ENCODE data around the gene IP6K1. TPM values are rescaled to one million over a fixed set of nuclear protein-coding genes. Genes with fewer than 3 reads are reported as not detected.

The IP6K1 gene
- total and polyA plus RNA-seq, 10 of the 15 experiments (the other 5 are each of a cell fraction or from before 2014, with no cell fraction given): 1.3 to 30.6 (median 18.2) TPM

DNA sequence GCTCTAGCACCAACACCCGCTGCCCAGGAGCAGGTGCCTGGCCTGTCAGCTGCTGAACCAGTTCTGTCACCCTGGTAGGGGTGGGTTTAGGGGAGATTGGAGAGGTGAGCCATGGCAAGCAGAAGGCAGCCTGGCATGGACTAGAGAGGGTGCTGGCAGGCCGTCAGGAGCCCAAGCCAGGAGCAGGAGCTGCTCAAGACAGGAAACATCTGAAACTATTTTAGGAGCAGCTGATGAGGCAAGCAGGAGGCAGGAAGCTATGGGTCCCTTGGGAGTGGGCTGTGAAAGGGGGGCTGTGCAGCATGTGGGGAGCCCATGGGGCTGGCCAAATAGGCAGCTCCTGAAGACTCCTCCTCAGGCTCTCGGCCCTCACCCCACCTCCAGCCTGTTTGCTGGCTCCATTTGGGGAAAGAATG lies 19.0 kb upstream of the IP6K1 start (continued):
- TF ChIP-seq, protein P1, sequence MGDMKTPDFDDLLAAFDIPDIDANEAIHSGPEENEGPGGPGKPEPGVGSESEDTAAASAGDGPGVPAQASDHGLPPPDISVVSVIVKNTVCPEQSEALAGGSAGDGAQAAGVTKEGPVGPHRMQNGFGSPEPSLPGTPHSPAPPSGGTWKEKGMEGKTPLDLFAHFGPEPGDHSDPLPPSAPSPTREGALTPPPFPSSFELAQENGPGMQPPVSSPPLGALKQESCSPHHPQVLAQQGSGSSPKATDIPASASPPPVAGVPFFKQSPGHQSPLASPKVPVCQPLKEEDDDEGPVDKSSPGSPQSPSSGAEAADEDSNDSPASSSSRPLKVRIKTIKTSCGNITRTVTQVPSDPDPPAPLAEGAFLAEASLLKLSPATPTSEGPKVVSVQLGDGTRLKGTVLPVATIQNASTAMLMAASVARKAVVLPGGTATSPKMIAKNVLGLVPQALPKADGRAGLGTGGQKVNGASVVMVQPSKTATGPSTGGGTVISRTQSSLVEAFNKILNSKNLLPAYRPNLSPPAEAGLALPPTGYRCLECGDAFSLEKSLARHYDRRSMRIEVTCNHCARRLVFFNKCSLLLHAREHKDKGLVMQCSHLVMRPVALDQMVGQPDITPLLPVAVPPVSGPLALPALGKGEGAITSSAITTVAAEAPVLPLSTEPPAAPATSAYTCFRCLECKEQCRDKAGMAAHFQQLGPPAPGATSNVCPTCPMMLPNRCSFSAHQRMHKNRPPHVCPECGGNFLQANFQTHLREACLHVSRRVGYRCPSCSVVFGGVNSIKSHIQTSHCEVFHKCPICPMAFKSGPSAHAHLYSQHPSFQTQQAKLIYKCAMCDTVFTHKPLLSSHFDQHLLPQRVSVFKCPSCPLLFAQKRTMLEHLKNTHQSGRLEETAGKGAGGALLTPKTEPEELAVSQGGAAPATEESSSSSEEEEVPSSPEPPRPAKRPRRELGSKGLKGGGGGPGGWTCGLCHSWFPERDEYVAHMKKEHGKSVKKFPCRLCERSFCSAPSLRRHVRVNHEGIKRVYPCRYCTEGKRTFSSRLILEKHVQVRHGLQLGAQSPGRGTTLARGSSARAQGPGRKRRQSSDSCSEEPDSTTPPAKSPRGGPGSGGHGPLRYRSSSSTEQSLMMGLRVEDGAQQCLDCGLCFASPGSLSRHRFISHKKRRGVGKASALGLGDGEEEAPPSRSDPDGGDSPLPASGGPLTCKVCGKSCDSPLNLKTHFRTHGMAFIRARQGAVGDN (IDR thresholded peaks at IDR 0.05): peak; percentile 46
- TF ChIP-seq SIX5 (IDR thresholded peaks at IDR 0.05; ENCODE audit: low read depth, low read length, severe bottlenecking) (no peak), RCOR1 (conservative IDR thresholded peaks at IDR 0.05; ENCODE audit: low read depth, low read length) (no peak), BHLHE40 (IDR thresholded peaks at IDR 0.05; ENCODE audit: borderline replicate concordance in 1 of 2, low read depth in 2 of 2, low read length in 1 of 2) (peak in 1 of 2 experiments; percentile 29; a peak in 2 of 4 replicates), CTCF (IDR thresholded peaks at IDR 0.05 in 2 of 3, conservative IDR thresholded peaks at IDR 0.05 in 1 of 3; ENCODE audit: control insufficient read depth in 2 of 3, extremely low read depth in 1 of 3, insufficient read depth in 1 of 3, low read depth in 3 of 3, low read length in 3 of 3) (no peak), NFIC (IDR thresholded peaks at IDR 0.05; ENCODE audit: low read depth, low read length) (no peak), CHD1 (IDR thresholded peaks at IDR 0.05; ENCODE audit: low read depth, low read length) (no peak), ZNF622 (IDR thresholded peaks at IDR 0.05) (no peak), ZNF24 (IDR thresholded peaks at IDR 0.05) (no peak), MXI1 (IDR thresholded peaks at IDR 0.05; ENCODE audit: low read depth, low read length) (no peak), KAT2A (conservative IDR thresholded peaks at IDR 0.05; ENCODE audit: control insufficient read depth, low read depth, low read length) (no peak), NR2C2 (IDR thresholded peaks at IDR 0.05; ENCODE audit: borderline replicate concordance, control insufficient read depth, insufficient read length, low read depth) (no peak), TCF12 (IDR thresholded peaks at IDR 0.05; ENCODE audit: low read depth, low read length) (no peak), CBX5 (IDR thresholded peaks at IDR 0.05; ENCODE audit: low read depth) (no peak), EP300 (IDR thresholded peaks at IDR 0.05; ENCODE audit: borderline replicate concordance in 1 of 2, control insufficient read depth in 1 of 2, low read depth in 2 of 2, low read length in 2 of 2) (0 out of 4 replicates have a peak, but pooled peaks of 1 of the 2 experiments have one; percentile 21), E4F1 (IDR thresholded peaks at IDR 0.05; ENCODE audit: borderline replicate concordance, partially characterized antibody) (no peak), SMC3 (IDR thresholded peaks at IDR 0.05; ENCODE audit: borderline replicate concordance, low read length) (no peak), TCF3 (IDR thresholded peaks at IDR 0.05; ENCODE audit: borderline replicate concordance, insufficient read depth, low read depth, low read length) (no peak), NFYA (IDR thresholded peaks at IDR 0.05; ENCODE audit: borderline replicate concordance, low read depth, low read length) (no peak)
- TF ChIP-seq, protein P2, sequence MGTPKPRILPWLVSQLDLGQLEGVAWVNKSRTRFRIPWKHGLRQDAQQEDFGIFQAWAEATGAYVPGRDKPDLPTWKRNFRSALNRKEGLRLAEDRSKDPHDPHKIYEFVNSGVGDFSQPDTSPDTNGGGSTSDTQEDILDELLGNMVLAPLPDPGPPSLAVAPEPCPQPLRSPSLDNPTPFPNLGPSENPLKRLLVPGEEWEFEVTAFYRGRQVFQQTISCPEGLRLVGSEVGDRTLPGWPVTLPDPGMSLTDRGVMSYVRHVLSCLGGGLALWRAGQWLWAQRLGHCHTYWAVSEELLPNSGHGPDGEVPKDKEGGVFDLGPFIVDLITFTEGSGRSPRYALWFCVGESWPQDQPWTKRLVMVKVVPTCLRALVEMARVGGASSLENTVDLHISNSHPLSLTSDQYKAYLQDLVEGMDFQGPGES (IDR thresholded peaks at IDR 0.05): no peak
